ENCODE measurements around the gene NCK2. TPM values are rescaled to one million over a fixed set of nuclear protein-coding genes. Genes with fewer than 3 reads are reported as not detected.

The NCK2 gene
- total and polyA plus RNA-seq, 7 donors = 36.4 to 59.9 (median 52.0) TPM

- WGBS, 2 donors = 90 to 95% methylated on average over 6 of the region's 6 CpGs
- Histone ChIP-seq H3K9me3 (no peaks in the 10 kb centered on the region), H3K4me3 (no peak overlapping the region), H3K36me3 (no peaks in the 10 kb centered on the region), H3K4me1 (peaks cover 0 to 16% (median 15%) of the 10 kb centered on the region in 4 donors), H3K27me3 (no peaks in the 10 kb centered on the region), H3K27ac (no peak overlapping the region)
- intact Hi-C loops (cut with DNase I) = loop anchor here (10.0 kb wide), 2 partner anchors 87 to 147 kb away; no protein-coding TSS in a partner anchor
- no peak for TF ChIP-seq POLR2A (IDR thresholded peaks at IDR 0.05)
- TF ChIP-seq CTCF (IDR thresholded peaks at IDR 0.05) = no peak
- TF ChIP-seq POLR2AphosphoS5 (IDR thresholded peaks at IDR 0.05) = no peak
- no peak for TF ChIP-seq EP300 (IDR thresholded peaks at IDR 0.05)
- DNase-seq = no peak
These were observed 192.9 kb downstream of the NCK2 start for GRCh38 chr2:105937498-105938097.

Data from sigmoid colon (tissue), 7 donors.